Sigmoid colon (tissue), 4 donors: Measurements from ENCODE around the gene GORASP2.

Experiments
- EP300 ChIP-seq, 4 donors: sonication (generic); formaldehyde crosslinking; IDR thresholded peaks; one replicate each; pipeline ENCODE4 v1.6.1; 2017; ENCODE audit warnings: antibody characterized with exemption in 4 of 4
- POLR2AphosphoS5 ChIP-seq, 4 donors: sonication (generic); formaldehyde crosslinking; IDR thresholded peaks; one replicate each; pipeline ENCODE4 v1.6.1; 2017; ENCODE audit warnings: antibody characterized with exemption in 4 of 4
- TF ChIP-seq, protein P1 (sequence below), 4 experiments: fragments of 450-650 bp in 3 of 4; fragments of 200-600 bp in 1 of 4; IDR thresholded peaks; one replicate each; pipeline ENCODE4 v1.5.1; 2016 to 2019; ENCODE audit warnings: antibody characterized with exemption in 4 of 4, mild to moderate bottlenecking in 3 of 4, moderate library complexity in 2 of 4

DNA sequence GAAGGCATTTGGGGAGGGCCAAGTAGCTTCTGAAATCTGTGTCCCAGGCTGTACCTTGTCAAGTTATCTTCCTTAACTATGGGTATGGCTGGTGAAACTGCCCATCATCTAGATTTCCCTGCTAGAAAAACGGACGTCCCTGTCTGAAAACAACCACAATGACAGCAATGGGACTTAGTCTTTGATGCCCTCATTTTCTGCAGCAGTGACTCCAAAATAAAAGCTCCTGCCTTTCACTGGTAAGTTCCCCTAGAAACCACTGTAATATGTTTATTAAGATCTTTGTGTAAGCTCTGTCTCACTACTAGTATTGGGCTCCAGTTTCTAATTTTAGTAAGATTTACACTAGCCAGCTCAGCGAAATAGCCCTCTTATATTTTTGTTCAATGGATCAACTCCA is 47.2 kb upstream of the GORASP2 start:
- TF ChIP-seq POLR2AphosphoS5 (IDR thresholded peaks at IDR 0.05) (no peak), EP300 (IDR thresholded peaks at IDR 0.05) (no peak)
- TF ChIP-seq, protein P1, sequence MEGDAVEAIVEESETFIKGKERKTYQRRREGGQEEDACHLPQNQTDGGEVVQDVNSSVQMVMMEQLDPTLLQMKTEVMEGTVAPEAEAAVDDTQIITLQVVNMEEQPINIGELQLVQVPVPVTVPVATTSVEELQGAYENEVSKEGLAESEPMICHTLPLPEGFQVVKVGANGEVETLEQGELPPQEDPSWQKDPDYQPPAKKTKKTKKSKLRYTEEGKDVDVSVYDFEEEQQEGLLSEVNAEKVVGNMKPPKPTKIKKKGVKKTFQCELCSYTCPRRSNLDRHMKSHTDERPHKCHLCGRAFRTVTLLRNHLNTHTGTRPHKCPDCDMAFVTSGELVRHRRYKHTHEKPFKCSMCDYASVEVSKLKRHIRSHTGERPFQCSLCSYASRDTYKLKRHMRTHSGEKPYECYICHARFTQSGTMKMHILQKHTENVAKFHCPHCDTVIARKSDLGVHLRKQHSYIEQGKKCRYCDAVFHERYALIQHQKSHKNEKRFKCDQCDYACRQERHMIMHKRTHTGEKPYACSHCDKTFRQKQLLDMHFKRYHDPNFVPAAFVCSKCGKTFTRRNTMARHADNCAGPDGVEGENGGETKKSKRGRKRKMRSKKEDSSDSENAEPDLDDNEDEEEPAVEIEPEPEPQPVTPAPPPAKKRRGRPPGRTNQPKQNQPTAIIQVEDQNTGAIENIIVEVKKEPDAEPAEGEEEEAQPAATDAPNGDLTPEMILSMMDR (IDR thresholded peaks at IDR 0.05): no peak
